ENCODE data around the gene DDR2.

The DDR2 gene

GRCh38 chr1:162699366-162699765, 67.1 kb downstream of the DDR2 start:
- DNase-seq (ENCODE audit: low spot score) = no peak

- no peak for DNase-seq (ENCODE audit: low spot score)
Measured at GRCh38 chr1:162700131-162700530, 67.9 kb downstream of the DDR2 start.

- DNase-seq (ENCODE audit: low spot score) = no peak
Measured at GRCh38 chr1:162701286-162701685, 69.0 kb downstream of the DDR2 start.

GRCh38 chr1:162702628-162703027, 70.4 kb downstream of the DDR2 start:
- no peak for DNase-seq (ENCODE audit: low spot score)

GRCh38 chr1:162703708-162704107, 71.4 kb downstream of the DDR2 start:
- no peak for DNase-seq (ENCODE audit: low spot score)

GRCh38 chr1:162704673-162705424, 72.6 kb downstream of the DDR2 start:
- no peak for DNase-seq (ENCODE audit: low spot score)

GRCh38 chr1:162706003-162706402, 73.7 kb downstream of the DDR2 start:
- no peak for DNase-seq (ENCODE audit: low spot score)

GRCh38 chr1:162706606-162707005, 74.3 kb downstream of the DDR2 start:
- no peak for DNase-seq (ENCODE audit: low spot score)

- no peak for DNase-seq (ENCODE audit: low spot score)
Measured at GRCh38 chr1:162708286-162708685, 76.0 kb downstream of the DDR2 start.

GRCh38 chr1:162709132-162709860, 77.0 kb downstream of the DDR2 start:
- no peak for DNase-seq (ENCODE audit: low spot score)

GRCh38 chr1:162709870-162710269, 77.6 kb downstream of the DDR2 start:
- DNase-seq (ENCODE audit: low spot score) = no peak

- no peak for DNase-seq (ENCODE audit: low spot score)
Measured at GRCh38 chr1:162710345-162710744, 78.1 kb downstream of the DDR2 start.

- DNase-seq (ENCODE audit: low spot score) = no peak
Measured at GRCh38 chr1:162710780-162711465, 78.7 kb downstream of the DDR2 start.

- no peak for DNase-seq (ENCODE audit: low spot score)
Measured at GRCh38 chr1:162712317-162713029, 80.2 kb downstream of the DDR2 start.

- DNase-seq (ENCODE audit: low spot score) = no peak
Measured at GRCh38 chr1:162716123-162716522, 83.9 kb downstream of the DDR2 start.

GRCh38 chr1:162716552-162716951, 84.3 kb downstream of the DDR2 start:
- DNase-seq (ENCODE audit: low spot score) = no peak

- no peak for DNase-seq (ENCODE audit: low spot score)
Measured at GRCh38 chr1:162717548-162718184, 85.4 kb downstream of the DDR2 start.

- DNase-seq (ENCODE audit: low spot score) = no peak
Measured at GRCh38 chr1:162719678-162720077, 87.4 kb downstream of the DDR2 start.

- no peak for DNase-seq (ENCODE audit: low spot score)
Measured at GRCh38 chr1:162720996-162721395, 88.7 kb downstream of the DDR2 start.

GRCh38 chr1:162721471-162721870, 89.2 kb downstream of the DDR2 start:
- no peak for DNase-seq (ENCODE audit: low spot score)

- no peak for DNase-seq (ENCODE audit: low spot score)
Measured at GRCh38 chr1:162722036-162722435, 89.8 kb downstream of the DDR2 start.

- DNase-seq (ENCODE audit: low spot score) = no peak
Measured at GRCh38 chr1:162724583-162725120, 92.4 kb downstream of the DDR2 start.

Measured in hematopoietic multipotent progenitor cell treated with erythropoietin and hydrocortisone succinate and interleukin-3 and kit ligand, for 15 days (in vitro differentiated cells).